SH-SY5Y (cell line): ENCODE results near the gene TMEM30B.

Experiments
- GATA2 ChIP-seq: IDR thresholded peaks from 2 replicates; pipeline ENCODE4 v1.6.1; 2011; ENCODE audit warnings: mild to moderate bottlenecking, low read depth, low read length
- GATA3 ChIP-seq: IDR thresholded peaks from 2 replicates; pipeline ENCODE4 v1.6.1; 2011; ENCODE audit warnings: low read depth, mild to moderate bottlenecking, low read length, moderate library complexity

GRCh38 chr14:61240206-61240605 lies 40.9 kb downstream of the TMEM30B start:
- TF ChIP-seq GATA2 (no peak), GATA3 (no peak)
